Tracheal epithelial cell (primary cell): ENCODE results near the gene SLC10A7. TPM values are rescaled to one million over a fixed set of nuclear protein-coding genes. Genes with fewer than 3 reads are reported as not detected.

Source experiments
- total RNA-seq: library from RNA; depleted of rRNA; stranded (reverse); fragments of >200 nt; gene quantifications from 2 replicates; pipeline ENCODE4 v1.2.1, GENCODE V29; 2014

The SLC10A7 gene
- total RNA-seq: 3.9 and 4.0 TPM in 2 replicates

GRCh38 chr4:146521541-146522097 is at the start of gene SLC10A7:
SLC10A7 (minus strand) TSS chr4:146521940; CDS start chr4:146521717, 223 bp downstream.

GRCh38 chr4:146214238-146214637 is 307.5 kb downstream of the SLC10A7 start, which contains the start of gene REELD1:
REELD1 (plus strand) TSS chr4:146214538; CDS start chr4:146216953, 2,415 bp downstream.

Other genes starting within 250 kb of the SLC10A7 start
- gene POU4F2, start 117.0 kb upstream of the SLC10A7 start, total RNA-seq: not detected in 2 replicates